DND-41 (cell line): Measurements from ENCODE around the gene R3HCC1L.

ENCODE experiments used
- ATAC-seq: fragments of 200-7000 bp; cut with Tn5 transposase; 3 replicates; pipeline ENCODE4 v1.9.1; 2021; ENCODE audit warnings: low read depth; ENCODE audit not compliant: insufficient read depth
- DNase-seq: peaks from one replicate; pipeline ENCODE4 v3.0.0-alpha.2; 2020
- H2AFZ ChIP-seq: 2 replicates; pipeline ENCODE4 v1.6.0; 2012; ENCODE audit warnings: low read depth, low read length
- H3K27ac ChIP-seq: 2 replicates; pipeline ENCODE4 v1.5.1; 2012; ENCODE audit warnings: low read length, inconsistent platforms
- H3K27me3 ChIP-seq: fragments of 200-600 bp; sonication (generic); 2 replicates; pipeline ENCODE4 v1.6.0; 2012; ENCODE audit warnings: low read length, mild to moderate bottlenecking, inconsistent platforms; ENCODE audit not compliant: insufficient read depth, poor library complexity
- H3K36me3 ChIP-seq: 2 replicates; pipeline ENCODE4 v1.5.1; 2012; ENCODE audit warnings: low read length, inconsistent platforms; ENCODE audit not compliant: insufficient read depth
- H3K4me1 ChIP-seq: 2 replicates; pipeline ENCODE4 v1.5.1; 2012; ENCODE audit warnings: mild to moderate bottlenecking, low read length; ENCODE audit not compliant: insufficient read depth
- H3K4me2 ChIP-seq: 2 replicates; pipeline ENCODE4 v1.6.0; 2012; ENCODE audit warnings: mild to moderate bottlenecking, moderate library complexity, low read length, inconsistent platforms; ENCODE audit not compliant: insufficient read depth
- H3K4me3 ChIP-seq, 2 experiments: fragments of 200-600 bp in 1 of 2; shearing (Covaris generic) in 1 of 2; 2 replicates each; pipeline ENCODE4 v1.5.1; 2012 to 2016; ENCODE audit warnings: inconsistent platforms in 2 of 2, low read length in 2 of 2, mild to moderate bottlenecking in 2 of 2, low read depth in 1 of 2, moderate library complexity in 1 of 2
- H3K79me2 ChIP-seq: 2 replicates; pipeline ENCODE4 v1.6.0; 2012; ENCODE audit warnings: low read length, inconsistent platforms; ENCODE audit not compliant: insufficient read depth
- H3K9ac ChIP-seq: 2 replicates; pipeline ENCODE4 v1.6.0; 2012; ENCODE audit warnings: low read depth, mild to moderate bottlenecking, inconsistent platforms, low read length, moderate library complexity
- H3K9me3 ChIP-seq: 2 replicates; pipeline ENCODE4 v1.5.1; 2012; ENCODE audit warnings: low read length, moderate library complexity, mild to moderate bottlenecking, inconsistent platforms; ENCODE audit not compliant: insufficient read depth, severe bottlenecking
- H4K20me1 ChIP-seq: 2 replicates; pipeline ENCODE4 v1.6.0; 2012; ENCODE audit warnings: low read length; ENCODE audit not compliant: insufficient read depth
- EZH2 ChIP-seq: IDR thresholded peaks from 3 replicates; pipeline ENCODE4 v1.6.1; 2012; ENCODE audit warnings: borderline replicate concordance, low read depth, mild to moderate bottlenecking, moderate library complexity, low read length, inconsistent platforms; ENCODE audit not compliant: severe bottlenecking
- TF ChIP-seq, protein P1 (sequence below): IDR thresholded peaks from 2 replicates; pipeline ENCODE4 v1.5.1; 2012; ENCODE audit warnings: borderline replicate concordance, low read length, moderate library complexity, mild to moderate bottlenecking; ENCODE audit not compliant: poor library complexity, severe bottlenecking; ENCODE audit errors: extremely low read depth

The R3HCC1L gene

DNA sequence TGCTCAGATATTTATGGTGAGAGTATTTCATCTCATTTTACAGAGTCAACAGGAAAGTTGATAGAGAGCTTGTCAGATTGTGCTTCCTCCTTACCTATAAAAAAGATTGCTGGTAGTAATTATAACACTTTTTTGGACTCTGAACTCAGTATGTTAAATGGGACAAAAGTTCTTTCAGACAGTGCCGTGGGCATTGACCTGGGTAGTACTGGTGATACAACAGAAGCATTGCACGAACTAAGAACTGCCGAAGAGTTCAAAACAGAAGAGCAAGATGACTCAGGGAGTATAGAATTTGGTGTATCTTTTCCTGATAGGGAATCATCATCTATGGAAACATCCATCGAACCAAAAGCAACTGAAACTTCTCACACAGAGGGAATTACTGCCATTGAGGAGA lies 75.0 kb downstream of the R3HCC1L start:
- no peak for ATAC-seq
- no peaks in the 10 kb centered on the region for H3K27me3 ChIP-seq
- H3K9me3 ChIP-seq = no peaks in the 10 kb centered on the region
- H3K4me2 ChIP-seq = no peak overlapping the region
- no peaks in the 10 kb centered on the region for H3K4me1 ChIP-seq
- TF ChIP-seq, protein P1, sequence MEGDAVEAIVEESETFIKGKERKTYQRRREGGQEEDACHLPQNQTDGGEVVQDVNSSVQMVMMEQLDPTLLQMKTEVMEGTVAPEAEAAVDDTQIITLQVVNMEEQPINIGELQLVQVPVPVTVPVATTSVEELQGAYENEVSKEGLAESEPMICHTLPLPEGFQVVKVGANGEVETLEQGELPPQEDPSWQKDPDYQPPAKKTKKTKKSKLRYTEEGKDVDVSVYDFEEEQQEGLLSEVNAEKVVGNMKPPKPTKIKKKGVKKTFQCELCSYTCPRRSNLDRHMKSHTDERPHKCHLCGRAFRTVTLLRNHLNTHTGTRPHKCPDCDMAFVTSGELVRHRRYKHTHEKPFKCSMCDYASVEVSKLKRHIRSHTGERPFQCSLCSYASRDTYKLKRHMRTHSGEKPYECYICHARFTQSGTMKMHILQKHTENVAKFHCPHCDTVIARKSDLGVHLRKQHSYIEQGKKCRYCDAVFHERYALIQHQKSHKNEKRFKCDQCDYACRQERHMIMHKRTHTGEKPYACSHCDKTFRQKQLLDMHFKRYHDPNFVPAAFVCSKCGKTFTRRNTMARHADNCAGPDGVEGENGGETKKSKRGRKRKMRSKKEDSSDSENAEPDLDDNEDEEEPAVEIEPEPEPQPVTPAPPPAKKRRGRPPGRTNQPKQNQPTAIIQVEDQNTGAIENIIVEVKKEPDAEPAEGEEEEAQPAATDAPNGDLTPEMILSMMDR = no peak
- no peak for TF ChIP-seq EZH2
- no peak overlapping the region for H3K9ac ChIP-seq
- no peak overlapping the region for H3K27ac ChIP-seq
- peaks cover 46% of the 10 kb centered on the region for H3K36me3 ChIP-seq
- DNase-seq = no peak
- no peak overlapping the region for H3K4me3 ChIP-seq
- H2AFZ ChIP-seq = no peak overlapping the region
- peaks cover 10% of the 10 kb centered on the region; the same call in 1 of the 2 replicates for H3K79me2 ChIP-seq
- peaks cover 8% of the 10 kb centered on the region; the same call in 1 of the 2 replicates for H4K20me1 ChIP-seq

DNA sequence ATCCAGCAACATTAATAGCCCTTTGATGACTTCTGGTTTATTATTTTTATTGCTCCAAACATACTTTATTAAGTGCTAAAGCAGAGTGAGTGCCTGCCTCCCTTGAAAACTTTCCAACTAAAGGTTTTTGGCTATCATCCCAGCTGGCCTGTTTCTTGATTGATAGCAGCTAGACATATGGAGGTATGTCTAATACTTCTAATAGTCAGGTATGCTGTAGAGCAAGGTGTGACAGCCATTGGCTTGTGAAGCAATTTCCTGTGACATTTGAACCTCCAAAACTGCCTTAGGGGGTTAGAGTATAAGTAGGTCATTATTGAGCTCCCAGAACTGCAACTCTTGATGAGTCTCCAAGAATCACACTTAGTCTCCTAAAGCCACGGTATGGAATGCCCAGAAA lies 77.7 kb downstream of the R3HCC1L start:
- Histone ChIP-seq H3K4me2 (no peak overlapping the region), H3K9me3 (no peaks in the 10 kb centered on the region), H3K36me3 (peaks cover 53% of the 10 kb centered on the region), H2AFZ (no peak overlapping the region), H3K27ac (no peak overlapping the region), H3K27me3 (no peaks in the 10 kb centered on the region), H3K4me1 (no peaks in the 10 kb centered on the region), H3K79me2 (peaks cover 21% of the 10 kb centered on the region), H4K20me1 (peaks cover 5% of the 10 kb centered on the region; the same call in 1 of the 2 replicates), H3K9ac (no peak overlapping the region), H3K4me3 (no peak overlapping the region)
- TF ChIP-seq, protein P1 = no peak
- TF ChIP-seq EZH2 = no peak
- DNase-seq (no peak), ATAC-seq (no peak)

DNA sequence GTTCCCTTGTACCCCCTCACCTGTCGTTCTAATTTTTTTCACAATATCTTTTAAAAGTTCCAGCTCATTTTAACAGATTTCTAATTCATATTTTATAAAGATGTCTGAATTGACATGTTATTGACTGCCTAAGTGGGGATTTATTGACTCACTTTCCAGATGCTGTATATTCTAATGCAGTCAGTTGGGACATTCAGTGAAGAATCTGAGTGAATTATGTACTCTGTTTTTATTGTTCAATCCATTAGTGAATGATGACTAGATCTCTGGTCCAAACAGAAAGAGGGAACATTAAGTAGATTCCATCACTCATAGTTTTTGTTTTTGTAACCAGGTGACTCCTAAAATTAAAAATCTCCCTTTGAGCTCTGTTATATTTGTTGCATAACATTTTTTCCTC lies 79.3 kb downstream of the R3HCC1L start:
- H2AFZ ChIP-seq = no peak overlapping the region
- TF ChIP-seq EZH2 = no peak
- TF ChIP-seq, protein P1 = no peak
- H3K79me2 ChIP-seq = peaks cover 36% of the 10 kb centered on the region
- peaks cover 5% of the 10 kb centered on the region; the same call in 1 of the 2 replicates for H4K20me1 ChIP-seq
- no peak overlapping the region for H3K4me2 ChIP-seq
- no peak overlapping the region for H3K27ac ChIP-seq
- H3K4me1 ChIP-seq = no peaks in the 10 kb centered on the region
- H3K4me3 ChIP-seq = no peak overlapping the region
- DNase-seq = no peak
- no peak overlapping the region for H3K9ac ChIP-seq
- peaks cover 37% of the 10 kb centered on the region for H3K36me3 ChIP-seq
- ATAC-seq = no peak
- peaks cover 3% of the 10 kb centered on the region for H3K9me3 ChIP-seq
- H3K27me3 ChIP-seq = no peaks in the 10 kb centered on the region

DNA sequence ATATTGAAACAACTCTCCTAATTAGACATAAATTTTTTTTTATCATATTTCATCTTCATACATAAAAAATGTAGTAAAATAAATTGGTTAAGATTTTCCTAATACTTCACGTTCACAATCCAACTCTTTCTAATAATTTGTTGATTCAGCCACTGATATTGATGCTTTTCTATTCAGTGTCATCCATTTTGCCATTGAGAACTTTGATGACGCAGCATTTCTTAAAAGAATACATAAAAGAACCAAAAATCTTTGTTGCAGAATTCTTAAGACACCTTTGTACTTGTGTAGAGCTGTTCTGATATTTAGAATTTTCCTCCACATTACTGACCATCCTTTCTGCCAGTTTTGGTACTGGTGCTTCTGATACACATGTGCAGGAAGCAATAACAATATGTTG lies 80.9 kb downstream of the R3HCC1L start:
- peaks cover 49% of the 10 kb centered on the region for H3K79me2 ChIP-seq
- no peak for ATAC-seq
- TF ChIP-seq EZH2 = no peak
- TF ChIP-seq, protein P1 = no peak

More for the DNA sequence above, 80.9 kb downstream of the R3HCC1L start:
- H3K4me3 ChIP-seq = no peak overlapping the region
- H3K9me3 ChIP-seq = peaks cover 9% of the 10 kb centered on the region
- H4K20me1 ChIP-seq = peaks cover 5% of the 10 kb centered on the region; the same call in 1 of the 2 replicates
- no peak overlapping the region for H3K27ac ChIP-seq
- no peak for DNase-seq
- H3K36me3 ChIP-seq = peaks cover 21% of the 10 kb centered on the region
- H2AFZ ChIP-seq = no peak overlapping the region
- H3K27me3 ChIP-seq = no peaks in the 10 kb centered on the region
- no peak overlapping the region for H3K4me2 ChIP-seq
- no peaks in the 10 kb centered on the region for H3K4me1 ChIP-seq
- H3K9ac ChIP-seq = no peak overlapping the region
